Ovary (tissue), 9 donors: Measurements from ENCODE around the gene TNK2. TPM values are rescaled to one million over a fixed set of nuclear protein-coding genes. Genes with fewer than 3 reads are reported as not detected.
"Not testable (repeated sequence)": the region's sequence is repeated elsewhere in the genome, so short reads cannot be mapped to it uniquely, and the experiment has no call there.

Source experiments
- DNase-seq, 5 donors: peaks; one replicate each; pipeline ENCODE4 v3.0.0-alpha.2; 2019 to 2020
- H3K27ac ChIP-seq, 2 donors: fragments of 200-600 bp; one replicate each; pipeline versions ENCODE4 v1.5.1 to v1.8.0; 2019 to 2022
- H3K27me3 ChIP-seq: fragments of 200-600 bp; one replicate; pipeline ENCODE4 v1.8.0; 2022
- H3K36me3 ChIP-seq: fragments of 200-600 bp; sonication (generic); one replicate; pipeline ENCODE4 v1.5.1; 2019
- H3K4me1 ChIP-seq: one replicate; pipeline ENCODE4 v1.8.1; 2013; ENCODE audit warnings: mild to moderate bottlenecking, moderate library complexity; ENCODE audit not compliant: insufficient read depth
- H3K4me3 ChIP-seq: fragments of 200-600 bp; sonication (generic); one replicate; pipeline ENCODE4 v1.5.1; 2017
- H3K9me3 ChIP-seq, 2 donors: fragments of 200-600 bp in 1 of 2; sonication (generic) in 1 of 2; one replicate each; pipeline versions ENCODE4 v1.5.1 to v1.8.1; 2013 to 2019; ENCODE audit warnings: mild to moderate bottlenecking in 1 of 2, moderate library complexity in 1 of 2
- CTCF ChIP-seq, 3 donors: fragments of 450-650 bp in 2 of 3; fragments of 200-600 bp in 1 of 3; IDR thresholded peaks; one replicate each; pipeline versions ENCODE4 v1.5.1 to v1.8.0; 2016 to 2022; ENCODE audit warnings: antibody characterized with exemption in 3 of 3, mild to moderate bottlenecking in 1 of 3
- EP300 ChIP-seq: sonication (generic); formaldehyde crosslinking; IDR thresholded peaks from one replicate; pipeline ENCODE4 v1.6.1; 2017; ENCODE audit warnings: antibody characterized with exemption
- POLR2A ChIP-seq: fragments of 450-650 bp; IDR thresholded peaks from one replicate; pipeline ENCODE4 v1.6.1; 2017; ENCODE audit warnings: antibody characterized with exemption, mild to moderate bottlenecking, moderate library complexity
- WGBS, 3 donors: extraction: QIAGEN DNeasy Blood & Tissue Kit in 1 of 3; methylation state at CpG; one replicate each; pipeline versions ENCODE4 v1.1.5 to v1.1.7; 2013 to 2017; 5-methylcytosine and 5-hydroxymethylcytosine counted together
- intact Hi-C, 4 donors: fragments of 100-400 bp; cut with DNase I; formaldehyde crosslinking; loops; one replicate each; pipeline versions ENCODE4 v1.11.0 to v1.15.1; 2022 to 2023
- polyA plus RNA-seq, 2 donors: library from polyadenylated mRNA; stranded (reverse); fragments of 200-250 nt in 1 of 2; fragments of 350-450 nt in 1 of 2; fragmentation: Illumina TruSeq in 1 of 2; extraction: RNeasy Lipid Tissue Mini Kit (QIAGEN cat#74804) in 1 of 2; gene quantifications; one replicate each; pipeline ENCODE4 v1.2.3, GENCODE V29; 2013 to 2014
- total RNA-seq, 7 donors: library from RNA; depleted of rRNA in 2 of 7; stranded (reverse); fragments of >200 nt in 2 of 7; fragmentation: NEBNext Ultra II Directional in 3 of 7; extraction: Animal tissue kit (Norgen Biotek cat#: 25700) in 3 of 7; gene quantifications; one replicate each; pipeline versions ENCODE4 v1.1.0 to v1.2.4, GENCODE V29; 2016 to 2023
- donor health status: DM: no; HTN: no; CAD: no; lungs with moderate emphysema.
- donor health status: DM: no; HTN: no; CAD: no.
- donor health status: Bipolar disorder and iron deficiency.
- donor health status: DM: yes; HTN: yes; CAD: no.
- donor health status: DM: no; HTN: no; CAD: no.
- donor health status: DM: yes; HTN: yes; CAD: no.

The TNK2 gene
- total and polyA plus RNA-seq, 9 donors, result 2.4 to 50.1 (median 32.4) TPM

- intact Hi-C loops, result no loop called here
These were observed 82.2 kb downstream of the TNK2 start for GRCh38 chr3:195825857-195826804.

GRCh38 chr3:195825191-195825588 lies 83.2 kb downstream of the TNK2 start:
- WGBS, 3 donors, result 65 to 66% (median 66%) methylated on average over 15 of the region's 15 CpGs
- TF ChIP-seq CTCF (IDR thresholded peaks at IDR 0.05), result no peak
- TF ChIP-seq POLR2A, result no peak
- Histone ChIP-seq H3K9me3 (no peaks in the 10 kb centered on the region), H3K27ac (no peak overlapping the region), H3K4me3 (no peak overlapping the region), H3K27me3 (no peaks in the 10 kb centered on the region), H3K4me1 (no peaks in the 10 kb centered on the region), H3K36me3 (no peaks in the 10 kb centered on the region)
- intact Hi-C loops, result no loop called here
- DNase-seq, result no peak

More at GRCh38 chr3:195825857-195826804, 82.2 kb downstream of the TNK2 start:
- 88 to 94% (median 89%) methylated on average over 47 of the region's 47 CpGs for WGBS, 3 donors
- H3K4me3 ChIP-seq, result no peak overlapping the region
- no peak for TF ChIP-seq EP300
- TF ChIP-seq CTCF (IDR thresholded peaks at IDR 0.05), result no peak
- TF ChIP-seq POLR2A, result no peak
- no peak overlapping the region for H3K27ac ChIP-seq
- no peaks in the 10 kb centered on the region for H3K4me1 ChIP-seq
- H3K9me3 ChIP-seq, result no peaks in the 10 kb centered on the region
- H3K36me3 ChIP-seq, result no peaks in the 10 kb centered on the region
- H3K27me3 ChIP-seq, result no peaks in the 10 kb centered on the region
- DNase-seq, result no peak

GRCh38 chr3:195824425-195825190 lies 83.7 kb downstream of the TNK2 start:
- DNase-seq, H3K27ac ChIP-seq, H3K9me3 ChIP-seq, H3K27me3 ChIP-seq, H3K36me3 ChIP-seq, intact Hi-C loops, H3K4me3 ChIP-seq, H3K4me1 ChIP-seq: not testable (repeated sequence)
- 25 to 30% (median 30%) methylated on average over 13 of the region's 13 CpGs for WGBS, 3 donors

GRCh38 chr3:195823999-195824398 lies 84.4 kb downstream of the TNK2 start:
- Histone ChIP-seq H3K27me3 (no peaks in the 10 kb centered on the region), H3K4me3 (no peak overlapping the region), H3K9me3 (no peaks in the 10 kb centered on the region), H3K4me1 (no peaks in the 10 kb centered on the region), H3K36me3 (no peaks in the 10 kb centered on the region), H3K27ac (no peak overlapping the region)
- TF ChIP-seq EP300, result no peak
- no peak for TF ChIP-seq POLR2A
- TF ChIP-seq CTCF (IDR thresholded peaks at IDR 0.05), result no peak
- no peak for DNase-seq
- intact Hi-C loops, result no loop called here
- WGBS, 3 donors, result 40 to 57% (median 48%) methylated on average over 13 of the region's 13 CpGs

- intact Hi-C loops, result no loop called here
- TF ChIP-seq CTCF (IDR thresholded peaks at IDR 0.05) (no peak), EP300 (no peak), POLR2A (no peak)
- Histone ChIP-seq H3K36me3 (no peaks in the 10 kb centered on the region), H3K4me3 (no peak overlapping the region), H3K27ac (no peak overlapping the region), H3K4me1 (no peaks in the 10 kb centered on the region), H3K27me3 (no peaks in the 10 kb centered on the region), H3K9me3 (no peaks in the 10 kb centered on the region)
- 14 to 22% (median 21%) methylated on average over 10 of the region's 10 CpGs for WGBS, 3 donors
- no peak for DNase-seq
These were observed 85.1 kb downstream of the TNK2 start for GRCh38 chr3:195823280-195823679.
